GM23338 (cell line): ENCODE measurements around the gene THADA. TPM values are rescaled to one million over a fixed set of nuclear protein-coding genes. Genes with fewer than 3 reads are reported as not detected.

Source experiments
- ATAC-seq: fragments of 200-7000 bp; cut with Tn5 transposase; 3 replicates; pipeline ENCODE4 v1.9.1; 2020
- DNase-seq: peaks from one replicate; pipeline ENCODE4 v3.0.0-alpha.2; 2015; ENCODE audit warnings: low spot score
- H2AFZ ChIP-seq: fragments of 200-600 bp; sonication (generic); 2 replicates; pipeline ENCODE4 v1.8.0; 2016; ENCODE audit warnings: antibody characterized with exemption, mild to moderate bottlenecking, moderate library complexity
- H3F3A ChIP-seq: fragments of 200-600 bp; sonication (generic); replicated peaks from 2 replicates; pipeline ENCODE4 v1.8.0; 2017; ENCODE audit warnings: antibody characterized with exemption, mixed run types, low read depth
- H3K27ac ChIP-seq: fragments of 200-600 bp; sonication (generic); 2 replicates; pipeline ENCODE4 v1.6.1; 2016; ENCODE audit warnings: low read depth
- H3K27me3 ChIP-seq: fragments of 200-600 bp; sonication (generic); 2 replicates; pipeline ENCODE4 v1.8.0; 2016; ENCODE audit warnings: mild to moderate bottlenecking, mixed run types, moderate library complexity; ENCODE audit not compliant: insufficient read depth
- H3K36me3 ChIP-seq: fragments of 200-600 bp; sonication (generic); 2 replicates; pipeline ENCODE4 v1.8.0; 2016; ENCODE audit warnings: mild to moderate bottlenecking; ENCODE audit not compliant: insufficient read depth
- H3K4me1 ChIP-seq: fragments of 200-600 bp; sonication (generic); 2 replicates; pipeline ENCODE4 v1.8.0; 2016; ENCODE audit warnings: mild to moderate bottlenecking, moderate library complexity; ENCODE audit not compliant: insufficient read depth
- H3K4me2 ChIP-seq: fragments of 200-600 bp; sonication (generic); 2 replicates; pipeline ENCODE4 v1.7.1; 2017; ENCODE audit warnings: mixed run types
- H3K4me3 ChIP-seq: fragments of 200-600 bp; sonication (generic); 2 replicates; pipeline ENCODE4 v1.6.1; 2016; ENCODE audit warnings: mixed run types
- H3K79me2 ChIP-seq: fragments of 200-600 bp; sonication (generic); replicated peaks from 2 replicates; pipeline ENCODE4 v1.8.0; 2017; ENCODE audit warnings: mild to moderate bottlenecking; ENCODE audit not compliant: insufficient read depth
- H3K9me2 ChIP-seq: fragments of 200-600 bp; sonication (generic); 2 replicates; pipeline ENCODE4 v1.8.0; 2017; ENCODE audit not compliant: insufficient read depth
- H4K20me1 ChIP-seq: fragments of 200-600 bp; sonication (generic); replicated peaks from 2 replicates; pipeline ENCODE4 v1.8.0; 2017; ENCODE audit warnings: mild to moderate bottlenecking; ENCODE audit not compliant: insufficient read depth
- H3K27ac Mint-ChIP-seq: 2 replicates; pipeline ENCODE4 v1.8.0; 2020; ENCODE audit warnings: inconsistent platforms, mild to moderate bottlenecking, moderate library complexity, mixed read lengths
- H3K27me3 Mint-ChIP-seq: 3 replicates; pipeline ENCODE4 v1.8.0; 2022; ENCODE audit warnings: low read depth, mild to moderate bottlenecking, moderate library complexity, mixed read lengths, inconsistent platforms; ENCODE audit not compliant: insufficient read depth, poor library complexity
- H3K36me3 Mint-ChIP-seq: 3 replicates; pipeline ENCODE4 v1.8.0; 2021; ENCODE audit warnings: low read depth, mild to moderate bottlenecking, inconsistent platforms, moderate library complexity, mixed read lengths
- H3K4me1 Mint-ChIP-seq: 3 replicates; pipeline ENCODE4 v1.8.0; 2020; ENCODE audit warnings: mild to moderate bottlenecking, inconsistent platforms, mixed read lengths
- H3K4me3 Mint-ChIP-seq: 3 replicates; pipeline ENCODE4 v1.8.0; 2021; ENCODE audit warnings: moderate library complexity, mild to moderate bottlenecking, inconsistent platforms, mixed read lengths
- H3K9me3 Mint-ChIP-seq: 3 replicates; pipeline ENCODE4 v1.8.0; 2020; ENCODE audit warnings: moderate library complexity, mild to moderate bottlenecking, inconsistent platforms, mixed read lengths
- CTCF ChIP-seq, 2 experiments: fragments of 200-600 bp in 1 of 2; sonication (generic) in 1 of 2; conservative IDR thresholded peaks; 2 replicates each; pipeline versions ENCODE4 v1.5.1 to v1.6.1; 2016 to 2017; ENCODE audit warnings: antibody characterized with exemption in 2 of 2, low read depth in 2 of 2, mild to moderate bottlenecking in 2 of 2, moderate library complexity in 1 of 2
- EZH2phosphoT487 ChIP-seq: fragments of 200-600 bp; sonication (generic); IDR thresholded peaks from one replicate; pipeline ENCODE4 v1.8.1; 2018; ENCODE audit warnings: antibody characterized with exemption; ENCODE audit not compliant: unreplicated experiment
- NANOG ChIP-seq: IDR thresholded peaks from 2 replicates; pipeline ENCODE4 v1.6.1; 2016; ENCODE audit warnings: antibody characterized with exemption, borderline replicate concordance
- STAT1 ChIP-seq: IDR thresholded peaks from one replicate; pipeline ENCODE4 v1.6.1; 2016; ENCODE audit warnings: antibody characterized with exemption; ENCODE audit not compliant: unreplicated experiment
- ZNF331 ChIP-seq: fragments of 250-450 bp; sonication (Bioruptor Pico); IDR thresholded peaks from 2 replicates; pipeline ENCODE4 v1.5.0; 2020; ENCODE audit warnings: low read depth, mild to moderate bottlenecking, moderate library complexity
- polyA plus RNA-seq: library from polyadenylated mRNA; unstranded; fragments of >200 nt; fragmentation: Nextera tagmentation; extraction: Ambion mirVana; gene quantifications from 2 replicates; pipeline ENCODE4 v1.2.1, GENCODE V29; 2016
- total RNA-seq: library from RNA; depleted of rRNA; stranded (reverse); fragments of >200 nt; shearing (Covaris generic); gene quantifications from 2 replicates; pipeline ENCODE4 v1.2.3, GENCODE V29; 2014
- TF ChIP-seq, protein P1 (sequence below): fragments of 250-450 bp; sonication (Bioruptor Pico); IDR thresholded peaks from 2 replicates; pipeline ENCODE4 v1.5.0; 2020; ENCODE audit warnings: mild to moderate bottlenecking, moderate library complexity

THADA gene
- total and polyA plus RNA-seq, 2 experiments from 2014 or later, result 17.0 to 30.7 TPM

DNA sequence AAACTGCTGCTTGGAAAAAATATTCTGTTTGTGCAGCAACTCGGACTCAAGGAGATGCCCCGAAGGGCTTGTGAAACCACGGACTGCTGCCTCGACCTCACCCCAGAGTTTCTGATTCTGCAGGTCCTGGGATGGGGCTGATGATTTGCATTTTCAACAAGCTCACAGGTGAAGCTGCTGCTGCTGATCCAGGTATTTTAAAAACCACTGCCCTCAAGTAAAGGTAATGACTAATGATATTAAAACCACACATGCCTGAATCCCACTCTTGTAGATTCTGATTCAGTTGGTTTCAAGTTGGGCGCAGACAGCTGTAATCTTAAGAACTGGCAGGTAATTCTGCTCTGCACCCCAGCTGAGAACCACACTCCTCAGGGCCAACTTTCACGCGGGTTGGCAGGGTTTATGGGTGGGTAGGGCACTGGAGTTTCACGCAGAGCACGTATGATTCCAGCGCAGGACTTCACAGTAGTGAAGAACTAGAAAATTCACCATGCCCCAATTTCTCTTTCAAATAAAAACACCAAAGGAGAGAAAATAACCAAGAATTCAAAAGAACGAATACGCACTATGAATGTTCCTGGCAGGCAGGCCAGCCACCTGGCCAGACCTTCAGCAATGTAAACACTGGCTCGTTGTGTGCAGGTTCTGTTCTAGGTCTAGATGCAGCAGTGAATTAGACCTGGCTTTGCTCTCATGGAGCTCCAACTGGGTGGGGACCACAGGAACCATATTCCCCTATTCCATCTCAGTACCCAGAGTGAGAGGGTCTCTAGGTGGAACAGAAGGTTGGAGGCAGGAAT is 294.9 kb downstream of the THADA start (continued):
- TF ChIP-seq, protein P1, sequence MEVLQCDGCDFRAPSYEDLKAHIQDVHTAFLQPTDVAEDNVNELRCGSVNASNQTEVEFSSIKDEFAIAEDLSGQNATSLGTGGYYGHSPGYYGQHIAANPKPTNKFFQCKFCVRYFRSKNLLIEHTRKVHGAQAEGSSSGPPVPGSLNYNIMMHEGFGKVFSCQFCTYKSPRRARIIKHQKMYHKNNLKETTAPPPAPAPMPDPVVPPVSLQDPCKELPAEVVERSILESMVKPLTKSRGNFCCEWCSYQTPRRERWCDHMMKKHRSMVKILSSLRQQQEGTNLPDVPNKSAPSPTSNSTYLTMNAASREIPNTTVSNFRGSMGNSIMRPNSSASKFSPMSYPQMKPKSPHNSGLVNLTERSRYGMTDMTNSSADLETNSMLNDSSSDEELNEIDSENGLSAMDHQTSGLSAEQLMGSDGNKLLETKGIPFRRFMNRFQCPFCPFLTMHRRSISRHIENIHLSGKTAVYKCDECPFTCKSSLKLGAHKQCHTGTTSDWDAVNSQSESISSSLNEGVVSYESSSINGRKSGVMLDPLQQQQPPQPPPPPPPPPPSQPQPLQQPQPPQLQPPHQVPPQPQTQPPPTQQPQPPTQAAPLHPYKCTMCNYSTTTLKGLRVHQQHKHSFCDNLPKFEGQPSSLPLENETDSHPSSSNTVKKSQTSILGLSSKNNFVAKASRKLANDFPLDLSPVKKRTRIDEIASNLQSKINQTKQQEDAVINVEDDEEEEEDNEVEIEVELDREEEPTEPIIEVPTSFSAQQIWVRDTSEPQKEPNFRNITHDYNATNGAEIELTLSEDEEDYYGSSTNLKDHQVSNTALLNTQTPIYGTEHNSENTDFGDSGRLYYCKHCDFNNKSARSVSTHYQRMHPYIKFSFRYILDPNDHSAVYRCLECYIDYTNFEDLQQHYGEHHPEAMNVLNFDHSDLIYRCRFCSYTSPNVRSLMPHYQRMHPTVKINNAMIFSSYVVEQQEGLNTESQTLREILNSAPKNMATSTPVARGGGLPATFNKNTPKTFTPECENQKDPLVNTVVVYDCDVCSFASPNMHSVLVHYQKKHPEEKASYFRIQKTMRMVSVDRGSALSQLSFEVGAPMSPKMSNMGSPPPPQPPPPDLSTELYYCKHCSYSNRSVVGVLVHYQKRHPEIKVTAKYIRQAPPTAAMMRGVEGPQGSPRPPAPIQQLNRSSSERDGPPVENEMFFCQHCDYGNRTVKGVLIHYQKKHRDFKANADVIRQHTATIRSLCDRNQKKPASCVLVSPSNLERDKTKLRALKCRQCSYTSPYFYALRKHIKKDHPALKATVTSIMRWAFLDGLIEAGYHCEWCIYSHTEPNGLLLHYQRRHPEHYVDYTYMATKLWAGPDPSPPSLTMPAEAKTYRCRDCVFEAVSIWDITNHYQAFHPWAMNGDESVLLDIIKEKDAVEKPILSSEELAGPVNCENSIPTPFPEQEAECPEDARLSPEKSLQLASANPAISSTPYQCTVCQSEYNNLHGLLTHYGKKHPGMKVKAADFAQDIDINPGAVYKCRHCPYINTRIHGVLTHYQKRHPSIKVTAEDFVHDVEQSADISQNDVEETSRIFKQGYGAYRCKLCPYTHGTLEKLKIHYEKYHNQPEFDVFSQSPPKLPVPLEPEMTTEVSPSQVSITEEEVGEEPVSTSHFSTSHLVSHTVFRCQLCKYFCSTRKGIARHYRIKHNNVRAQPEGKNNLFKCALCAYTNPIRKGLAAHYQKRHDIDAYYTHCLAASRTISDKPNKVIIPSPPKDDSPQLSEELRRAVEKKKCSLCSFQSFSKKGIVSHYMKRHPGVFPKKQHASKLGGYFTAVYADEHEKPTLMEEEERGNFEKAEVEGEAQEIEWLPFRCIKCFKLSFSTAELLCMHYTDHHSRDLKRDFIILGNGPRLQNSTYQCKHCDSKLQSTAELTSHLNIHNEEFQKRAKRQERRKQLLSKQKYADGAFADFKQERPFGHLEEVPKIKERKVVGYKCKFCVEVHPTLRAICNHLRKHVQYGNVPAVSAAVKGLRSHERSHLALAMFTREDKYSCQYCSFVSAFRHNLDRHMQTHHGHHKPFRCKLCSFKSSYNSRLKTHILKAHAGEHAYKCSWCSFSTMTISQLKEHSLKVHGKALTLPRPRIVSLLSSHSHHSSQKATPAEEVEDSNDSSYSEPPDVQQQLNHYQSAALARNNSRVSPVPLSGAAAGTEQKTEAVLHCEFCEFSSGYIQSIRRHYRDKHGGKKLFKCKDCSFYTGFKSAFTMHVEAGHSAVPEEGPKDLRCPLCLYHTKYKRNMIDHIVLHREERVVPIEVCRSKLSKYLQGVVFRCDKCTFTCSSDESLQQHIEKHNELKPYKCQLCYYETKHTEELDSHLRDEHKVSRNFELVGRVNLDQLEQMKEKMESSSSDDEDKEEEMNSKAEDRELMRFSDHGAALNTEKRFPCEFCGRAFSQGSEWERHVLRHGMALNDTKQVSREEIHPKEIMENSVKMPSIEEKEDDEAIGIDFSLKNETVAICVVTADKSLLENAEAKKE (CRISPR knock-in tag), result no peak
- no peak for TF ChIP-seq EZH2phosphoT487
- TF ChIP-seq CTCF (conservative IDR thresholded peaks at IDR 0.05; ENCODE audit: low read depth in 2 of 2), result no peak
- no peak for TF ChIP-seq STAT1

DNA sequence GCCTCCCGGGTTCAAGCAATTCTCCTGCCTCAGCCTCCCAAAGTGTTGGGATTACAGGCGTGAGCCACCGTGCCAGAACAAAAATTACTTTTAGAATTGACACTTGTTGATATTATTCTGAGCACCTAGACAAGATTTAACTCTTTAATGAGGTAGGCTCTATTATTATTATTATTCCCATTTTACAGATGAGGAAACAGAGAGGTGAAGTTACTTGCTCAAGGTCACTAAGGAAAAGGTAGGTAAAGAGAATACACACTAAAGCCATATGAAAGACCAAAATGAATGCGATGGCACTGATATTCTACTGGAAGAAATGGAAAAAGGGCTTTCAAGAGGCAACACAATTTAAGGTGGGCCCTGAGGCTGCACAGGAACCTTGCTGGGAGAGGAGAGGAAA is 295.6 kb downstream of the THADA start:
- Mint-ChIP-seq H3K4me1 (peaks cover 6% of the 10 kb centered on the region; the same call in 2 of the 3 replicates), H3K27me3 (peaks cover 3% of the 10 kb centered on the region), H3K27ac (no peak overlapping the region), H3K36me3 (peaks cover 17% of the 10 kb centered on the region; the same call in 2 of the 3 replicates), H3K4me3 (no peak overlapping the region), H3K9me3 (peaks cover 21% of the 10 kb centered on the region; the same call in 2 of the 3 replicates)
- ATAC-seq (no peak), DNase-seq (no peak)
- Histone ChIP-seq H3K9me2 (no peaks in the 10 kb centered on the region), H3K27me3 (no peaks in the 10 kb centered on the region), H3F3A (no peaks in the 10 kb centered on the region), H2AFZ (no peak overlapping the region), H3K4me3 (no peak overlapping the region), H3K27ac (no peak overlapping the region), H3K79me2 (no peaks in the 10 kb centered on the region), H3K4me1 (no peaks in the 10 kb centered on the region), H3K36me3 (no peaks in the 10 kb centered on the region), H3K4me2 (no peak overlapping the region), H4K20me1 (no peaks in the 10 kb centered on the region)
- TF ChIP-seq NANOG (no peak), ZNF331 (no peak)
- TF ChIP-seq, protein P1 (CRISPR knock-in tag), result no peak
